NCI-H2029 (cell line): Measurements from ENCODE around the gene TRIM63.

ENCODE experiments used
- DNase-seq: peaks from one replicate; lab custom pipeline; 2025; lab: John Stamatoyannopoulos, UW

Gene TRIM63

GRCh38 chr1:26016258-26016952 is 51.0 kb downstream of the TRIM63 start:
- DNase-seq = no peak

DNA sequence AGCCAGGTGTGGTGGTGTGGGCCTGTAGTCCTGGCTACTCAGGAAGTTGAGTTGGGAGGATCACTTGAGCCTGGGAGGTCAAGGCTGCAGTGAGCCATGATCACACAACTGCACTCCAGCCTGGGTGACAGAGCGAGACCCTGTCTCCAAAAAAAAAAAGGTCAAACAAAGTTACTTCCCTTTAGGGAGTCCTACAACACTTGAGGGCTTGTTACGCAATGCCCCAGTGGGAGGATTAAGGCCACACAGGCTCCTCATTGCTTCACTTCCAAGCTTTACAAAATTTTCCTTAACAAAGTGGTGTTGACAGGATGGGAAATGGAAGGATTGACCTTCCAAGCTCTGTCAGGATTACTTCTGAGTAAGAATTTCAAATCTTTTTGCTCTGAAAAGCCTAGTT is 52.1 kb downstream of the TRIM63 start:
- no peak for DNase-seq

GRCh38 chr1:26014179-26014578 is 53.3 kb downstream of the TRIM63 start:
- no peak for DNase-seq

DNA sequence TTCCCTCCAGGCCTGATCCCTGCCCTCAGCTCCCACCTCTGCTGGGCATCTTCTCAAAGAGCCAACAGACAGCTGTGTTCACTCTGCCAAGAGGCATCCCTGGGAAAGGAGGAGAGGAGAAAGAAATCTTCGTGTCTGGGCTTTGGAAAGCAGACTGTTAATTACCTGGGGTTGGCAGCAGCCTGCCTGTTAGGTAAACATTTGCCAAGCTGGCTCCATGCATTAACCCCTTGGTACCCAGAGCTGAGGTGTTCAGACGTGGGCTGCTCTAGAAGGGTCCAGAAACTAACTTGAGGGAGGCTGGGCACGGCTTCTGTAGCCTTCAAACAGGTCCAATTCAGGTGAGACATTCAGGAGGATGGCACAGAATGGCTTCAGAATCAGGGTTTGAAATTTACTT is 54.6 kb downstream of the TRIM63 start:
- DNase-seq = no peak

GRCh38 chr1:26010825-26011224 is 56.6 kb downstream of the TRIM63 start:
- peak; percentile 31 for DNase-seq

GRCh38 chr1:26009796-26010447 is 57.5 kb downstream of the TRIM63 start:
- no peak for DNase-seq

DNA sequence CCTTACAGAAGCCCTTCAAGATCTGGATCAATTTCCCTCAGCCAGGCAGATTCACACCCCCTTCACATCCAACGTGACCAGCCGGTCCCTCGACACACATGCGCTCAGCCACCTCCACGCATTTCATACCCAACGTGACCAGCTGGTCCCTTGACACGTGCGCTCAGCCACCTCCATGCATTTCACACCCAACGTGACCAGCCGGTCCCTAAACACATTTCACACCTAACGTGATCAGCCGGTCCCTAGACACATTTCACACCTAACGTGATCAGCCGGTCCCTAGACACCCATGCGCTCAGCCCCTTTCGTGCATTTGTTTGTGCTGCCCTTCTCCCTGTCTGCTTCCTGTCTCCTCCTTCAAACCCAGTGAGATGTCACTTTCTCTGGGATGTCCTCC is 60.7 kb downstream of the TRIM63 start:
- no peak for DNase-seq

GRCh38 chr1:26005434-26006105 is 61.9 kb downstream of the TRIM63 start:
- DNase-seq = no peak

DNA sequence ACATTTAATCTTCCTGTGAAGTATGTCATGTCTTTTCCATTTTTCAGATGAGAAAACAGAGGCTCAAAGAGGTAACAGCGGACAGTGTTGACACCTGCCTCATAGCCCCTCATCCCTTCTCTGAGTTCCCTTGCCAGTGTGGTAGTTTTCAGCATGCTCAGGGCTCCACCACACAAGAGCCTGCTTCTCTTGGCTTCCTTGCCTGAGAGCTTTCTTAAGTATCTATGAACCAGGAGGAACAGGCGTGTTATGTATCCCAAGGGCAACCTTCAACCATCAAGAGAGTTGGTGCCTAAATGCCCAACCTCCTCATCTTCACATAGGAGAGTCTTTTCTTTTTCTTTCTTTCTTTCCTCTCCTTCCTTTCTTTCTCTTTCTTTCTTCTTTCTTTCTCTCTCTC is 63.7 kb downstream of the TRIM63 start:
- no peak for DNase-seq

DNA sequence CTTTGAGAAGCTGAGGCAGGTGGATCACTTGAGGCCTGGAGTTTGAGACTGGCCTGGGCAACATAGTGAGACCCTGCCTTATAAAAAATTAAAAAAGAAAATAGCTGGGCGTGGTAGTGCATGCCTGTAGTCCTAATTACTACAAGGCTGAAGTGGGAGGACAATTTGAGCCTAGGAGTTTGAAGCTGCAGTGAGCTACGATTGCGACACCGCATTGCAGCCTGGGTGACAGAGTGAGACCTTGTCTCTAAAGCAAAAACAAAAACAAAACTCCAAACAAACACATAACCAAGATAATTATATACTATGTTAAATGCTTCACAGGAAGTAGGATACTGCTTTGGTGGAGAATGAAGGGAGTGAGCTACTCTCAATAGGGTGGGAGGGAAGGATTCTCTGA is 64.2 kb downstream of the TRIM63 start:
- DNase-seq = no peak
